Large intestine (tissue), 3 donors: ENCODE measurements around the gene MRI1. TPM values are rescaled to one million over a fixed set of nuclear protein-coding genes. Genes with fewer than 3 reads are reported as not detected.

Experiments used
- DNase-seq, 2 donors: peaks; one replicate each; pipeline versions ENCODE4 v3.0.0 to v3.0.0-alpha.2; 2013
- H3K27ac ChIP-seq: one replicate; pipeline ENCODE4 v1.5.1; 2013; ENCODE audit warnings: low read length
- H3K27me3 ChIP-seq: 2 replicates; pipeline ENCODE4 v1.6.1; 2013; ENCODE audit warnings: low read length; ENCODE audit not compliant: control insufficient read depth, insufficient read depth
- H3K36me3 ChIP-seq: 2 replicates; pipeline ENCODE4 v1.6.1; 2013; ENCODE audit warnings: low read length; ENCODE audit not compliant: control insufficient read depth, insufficient read depth
- H3K4me1 ChIP-seq: one replicate; pipeline ENCODE4 v1.6.1; 2013; ENCODE audit warnings: low read length; ENCODE audit not compliant: control insufficient read depth, insufficient read depth
- H3K4me3 ChIP-seq: one replicate; pipeline ENCODE4 v1.5.1; 2013; ENCODE audit warnings: low read length
- H3K9me3 ChIP-seq: one replicate; pipeline ENCODE4 v1.6.1; 2013; ENCODE audit warnings: mild to moderate bottlenecking, low read depth, low read length, moderate library complexity; ENCODE audit not compliant: control insufficient read depth
- WGBS: methylation state at CpG from one replicate; pipeline ENCODE4 v1.1.5; 2013; ENCODE audit warnings: low lambda C conversion rate; ENCODE audit not compliant: insufficient coverage; 5-methylcytosine and 5-hydroxymethylcytosine counted together
- polyA plus RNA-seq: library from polyadenylated mRNA; unstranded; fragments of 120-200 nt; gene quantifications from one replicate; pipeline ENCODE4 v1.2.1, GENCODE V29; 2013

The MRI1 gene
- polyA plus RNA-seq, 1 donor = 43.7 TPM

DNA sequence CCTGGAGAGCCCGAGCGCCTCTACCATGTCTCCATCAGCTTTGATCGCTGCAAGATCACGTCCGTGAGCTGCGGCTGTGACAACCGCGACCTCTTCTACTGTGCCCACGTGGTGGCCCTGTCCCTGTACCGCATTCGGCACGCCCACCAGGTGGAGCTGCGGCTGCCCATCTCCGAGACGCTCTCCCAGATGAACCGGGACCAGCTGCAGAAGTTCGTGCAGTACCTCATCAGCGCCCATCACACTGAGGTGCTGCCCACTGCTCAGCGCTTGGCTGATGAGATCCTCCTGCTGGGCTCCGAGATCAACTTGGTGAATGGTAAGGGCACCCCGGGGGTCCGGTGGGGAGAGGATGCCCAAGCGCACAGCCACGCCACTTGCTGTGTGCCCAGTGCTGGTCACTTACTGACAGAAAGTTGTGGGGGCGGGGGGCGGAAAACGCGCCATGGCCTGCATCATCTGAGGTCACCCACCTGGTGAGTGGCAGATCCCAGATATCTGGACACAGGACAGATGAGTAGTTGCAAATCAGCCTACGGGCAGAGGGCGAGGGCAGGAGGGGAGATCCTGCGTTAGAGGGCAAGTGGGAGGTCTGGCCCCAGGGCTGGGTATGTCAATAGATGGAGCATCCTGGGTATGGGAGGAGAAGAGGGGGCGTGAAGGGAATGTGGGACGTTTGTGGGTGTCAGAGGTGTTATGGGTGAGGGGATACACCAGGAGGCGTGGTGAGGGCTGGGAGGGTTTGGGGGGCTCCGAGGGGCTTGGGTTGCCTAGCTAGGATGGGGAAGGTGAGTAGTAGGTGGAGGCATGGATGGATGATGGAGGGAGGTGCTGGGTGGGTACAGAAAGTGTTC is 40.7 kb downstream of the MRI1 start:
- Histone ChIP-seq H3K36me3 (peaks cover 14% of the 10 kb centered on the region), H3K27ac (no peak overlapping the region), H3K4me1 (no peaks in the 10 kb centered on the region), H3K27me3 (no peaks in the 10 kb centered on the region), H3K9me3 (no peaks in the 10 kb centered on the region), H3K4me3 (no peak overlapping the region)
- DNase-seq = no peak
- no CpG with 5 or more reads among the region's 35 CpGs for WGBS

DNA sequence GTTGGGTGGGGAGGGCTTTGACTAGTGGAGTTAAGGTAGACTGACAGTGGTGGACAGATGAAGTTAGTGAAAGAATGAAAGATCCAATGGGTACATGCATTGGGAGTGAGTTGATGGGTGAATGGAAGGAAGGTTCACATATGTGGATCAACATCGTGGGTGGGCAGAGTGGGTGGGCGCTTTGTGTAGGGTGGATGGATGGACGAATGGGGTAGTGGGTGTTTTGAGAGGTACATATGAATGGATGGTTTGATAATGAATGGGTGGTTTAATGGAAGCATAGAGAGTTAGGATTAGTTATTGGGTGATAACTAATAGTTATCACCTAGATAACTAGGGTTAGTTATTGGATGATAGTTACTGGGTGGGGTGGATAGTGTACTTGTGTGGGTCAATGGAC is 42.4 kb downstream of the MRI1 start:
- no peaks in the 10 kb centered on the region for H3K4me1 ChIP-seq
- no peaks in the 10 kb centered on the region for H3K9me3 ChIP-seq
- H3K27ac ChIP-seq = no peak overlapping the region
- DNase-seq = no peak
- 100% methylated on average over 3 of the region's 3 CpGs for WGBS
- no peaks in the 10 kb centered on the region for H3K27me3 ChIP-seq
- H3K36me3 ChIP-seq = peaks cover 10% of the 10 kb centered on the region
- no peak overlapping the region for H3K4me3 ChIP-seq

DNA sequence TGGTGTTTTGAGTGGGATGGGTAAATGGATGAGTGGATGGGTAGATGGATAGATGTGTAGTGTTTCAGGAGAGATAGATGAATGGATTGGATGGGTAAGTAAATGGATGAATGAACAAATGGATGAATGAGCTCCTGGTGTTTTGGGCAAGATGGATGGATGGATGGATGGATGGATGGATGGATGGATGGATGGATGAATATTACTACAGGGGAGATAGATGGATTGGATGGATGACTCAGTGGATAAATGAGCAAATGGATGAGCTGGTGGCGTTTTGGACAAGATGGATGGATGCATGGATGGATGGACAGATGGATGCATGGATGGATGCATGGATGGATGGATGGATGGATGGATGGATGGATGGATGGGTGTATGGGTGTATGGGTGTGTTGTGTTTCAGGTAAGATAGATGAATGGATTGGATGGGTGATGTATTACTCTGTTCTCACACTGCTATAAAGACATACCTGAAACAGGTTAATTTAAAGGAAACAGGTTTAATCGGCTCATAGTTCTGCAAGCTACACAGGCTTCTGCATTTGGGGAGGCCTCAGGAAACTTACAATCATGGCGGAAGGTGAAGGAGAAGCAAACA is 43.2 kb downstream of the MRI1 start:
- Histone ChIP-seq H3K4me1 (no peaks in the 10 kb centered on the region), H3K4me3 (no peak overlapping the region), H3K36me3 (peaks cover 10% of the 10 kb centered on the region), H3K27ac (no peak overlapping the region), H3K9me3 (no peaks in the 10 kb centered on the region), H3K27me3 (no peaks in the 10 kb centered on the region)
- no peak for DNase-seq
- WGBS = no CpG with 5 or more reads among the region's 3 CpGs

DNA sequence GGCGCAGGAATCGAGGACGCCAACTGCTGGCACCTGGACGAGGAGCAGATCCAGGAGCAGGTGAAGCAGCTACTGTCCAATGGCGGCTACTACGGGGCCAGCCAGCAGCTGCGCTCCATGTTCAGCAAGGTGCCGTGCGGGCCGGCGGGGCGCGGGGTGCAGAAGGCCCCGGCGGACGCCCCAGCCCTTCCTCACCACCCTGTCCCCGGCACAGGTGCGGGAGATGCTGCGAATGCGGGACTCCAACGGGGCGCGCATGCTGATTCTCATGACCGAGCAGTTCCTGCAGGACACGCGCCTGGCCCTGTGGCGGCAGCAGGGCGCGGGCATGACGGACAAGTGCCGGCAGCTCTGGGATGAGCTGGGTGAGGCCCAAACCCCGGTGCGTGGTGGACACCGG is 44.5 kb downstream of the MRI1 start:
- WGBS = no CpG with 5 or more reads among the region's 34 CpGs
- Histone ChIP-seq H3K9me3 (no peaks in the 10 kb centered on the region), H3K4me1 (no peaks in the 10 kb centered on the region), H3K27ac (no peak overlapping the region), H3K36me3 (peaks cover 18% of the 10 kb centered on the region), H3K4me3 (no peak overlapping the region), H3K27me3 (no peaks in the 10 kb centered on the region)
- DNase-seq = no peak

DNA sequence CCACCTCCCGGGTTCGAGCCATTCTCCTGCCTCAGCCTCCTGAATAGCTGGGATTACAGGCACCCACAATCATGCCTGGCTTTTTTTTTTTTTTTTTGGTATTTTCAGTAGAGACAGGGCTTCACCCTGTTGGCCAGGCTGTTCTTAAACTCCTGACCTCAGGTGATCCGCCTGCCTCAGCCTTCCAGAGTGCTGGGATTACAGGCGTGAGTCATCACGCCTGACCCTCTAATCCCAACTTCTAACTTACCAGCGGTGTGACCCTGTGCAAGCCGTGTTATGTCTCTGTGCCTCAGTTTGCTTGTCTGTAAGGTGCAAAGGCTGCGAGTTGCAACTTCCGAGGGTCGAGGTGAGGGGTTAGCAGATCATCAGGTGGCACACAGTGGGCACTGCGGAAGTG is 48.2 kb downstream of the MRI1 start:
- DNase-seq = no peak
- WGBS = no CpG with 5 or more reads among the region's 11 CpGs
- Histone ChIP-seq H3K27ac (no peak overlapping the region), H3K36me3 (peaks cover 20% of the 10 kb centered on the region), H3K27me3 (no peaks in the 10 kb centered on the region), H3K4me1 (peaks cover 9% of the 10 kb centered on the region), H3K4me3 (no peak overlapping the region), H3K9me3 (no peaks in the 10 kb centered on the region)

DNA sequence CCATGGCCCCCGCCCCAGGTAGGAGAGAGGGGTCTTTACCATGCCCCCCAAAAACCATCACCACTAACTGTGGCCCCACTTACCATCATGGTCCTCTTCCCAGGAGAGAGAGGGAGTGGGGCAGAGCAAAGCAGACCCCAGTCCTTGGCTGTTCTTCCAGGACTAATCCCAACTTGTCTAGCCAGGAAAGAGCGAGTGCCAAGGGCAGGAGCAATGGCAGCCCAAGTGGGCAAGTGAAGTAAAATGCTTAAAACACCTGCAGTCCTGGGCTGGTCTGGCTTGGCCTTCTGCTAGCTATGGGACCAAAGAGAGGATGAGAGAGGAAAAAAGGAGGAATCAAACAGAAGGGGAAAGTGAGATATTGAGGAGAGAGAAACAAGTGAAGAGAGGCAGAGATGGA is 48.8 kb downstream of the MRI1 start:
- Histone ChIP-seq H3K4me1 (peaks cover 11% of the 10 kb centered on the region), H3K4me3 (no peak overlapping the region), H3K36me3 (peaks cover 20% of the 10 kb centered on the region), H3K9me3 (no peaks in the 10 kb centered on the region), H3K27ac (no peak overlapping the region), H3K27me3 (no peaks in the 10 kb centered on the region)
- WGBS = no CpG with 5 or more reads among the region's 2 CpGs
- DNase-seq = no peak

DNA sequence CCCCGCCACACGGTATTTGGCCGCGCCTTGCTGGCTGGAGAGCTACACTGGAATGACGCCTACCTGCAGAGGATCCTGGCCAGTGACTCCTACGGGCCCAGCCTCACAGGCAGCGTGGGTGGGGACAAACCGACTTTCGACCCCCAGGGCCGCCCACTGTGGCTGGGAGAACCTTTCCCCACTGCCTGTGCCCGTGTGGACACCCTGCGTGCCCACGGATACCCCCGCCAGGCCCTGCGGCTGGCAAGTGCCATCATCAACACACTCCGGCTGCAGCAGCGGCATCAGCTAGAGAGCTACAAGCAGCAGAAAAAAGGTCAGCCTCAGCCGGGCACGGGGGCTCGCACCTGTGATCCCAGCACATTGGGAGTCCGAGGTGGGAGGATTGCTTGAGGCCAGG is 50.2 kb downstream of the MRI1 start:
- peaks cover 14% of the 10 kb centered on the region for H3K36me3 ChIP-seq
- peaks cover 14% of the 10 kb centered on the region for H3K4me1 ChIP-seq
- no peak overlapping the region for H3K27ac ChIP-seq
- no peak overlapping the region for H3K4me3 ChIP-seq
- no peak for DNase-seq
- H3K27me3 ChIP-seq = no peaks in the 10 kb centered on the region
- H3K9me3 ChIP-seq = no peaks in the 10 kb centered on the region
- no CpG with 5 or more reads among the region's 21 CpGs for WGBS

DNA sequence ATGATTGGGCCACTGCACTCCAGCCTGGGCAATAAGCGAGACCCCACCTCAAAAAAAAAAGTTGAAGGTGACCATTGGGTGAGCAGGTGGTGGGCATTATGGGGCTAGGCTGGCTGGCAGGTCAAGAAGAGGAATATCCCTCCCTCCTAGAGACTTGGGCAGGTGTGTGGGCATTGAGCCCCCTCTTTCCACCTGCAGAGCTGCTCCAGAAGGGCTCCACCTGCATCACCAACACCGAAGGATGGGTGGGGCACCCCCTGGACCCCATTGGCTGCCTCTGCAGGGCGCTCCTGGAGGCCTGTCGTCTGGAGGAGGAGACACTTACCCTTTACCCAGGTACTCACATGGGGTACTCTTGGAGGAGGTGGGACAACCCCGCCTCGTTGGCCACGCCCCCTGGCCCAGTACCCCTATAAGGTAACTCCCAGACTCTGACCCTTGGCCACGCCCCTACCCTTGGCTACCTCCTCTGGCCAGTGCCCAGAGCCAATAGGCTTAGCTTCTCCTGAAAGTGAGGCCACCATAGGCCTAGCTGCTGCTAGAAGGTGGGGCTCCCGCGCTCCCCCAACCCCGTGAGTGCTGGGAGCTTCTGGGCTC is 52.8 kb downstream of the MRI1 start:
- WGBS = no CpG with 5 or more reads among the region's 11 CpGs
- Histone ChIP-seq H3K9me3 (no peaks in the 10 kb centered on the region), H3K36me3 (peaks cover 14% of the 10 kb centered on the region), H3K27ac (peak overlapping the region; percentile 96), H3K4me3 (peak overlapping the region; percentile 69), H3K4me1 (peaks cover 14% of the 10 kb centered on the region), H3K27me3 (no peaks in the 10 kb centered on the region)
- DNase-seq = peak; percentile 95 to 98

DNA sequence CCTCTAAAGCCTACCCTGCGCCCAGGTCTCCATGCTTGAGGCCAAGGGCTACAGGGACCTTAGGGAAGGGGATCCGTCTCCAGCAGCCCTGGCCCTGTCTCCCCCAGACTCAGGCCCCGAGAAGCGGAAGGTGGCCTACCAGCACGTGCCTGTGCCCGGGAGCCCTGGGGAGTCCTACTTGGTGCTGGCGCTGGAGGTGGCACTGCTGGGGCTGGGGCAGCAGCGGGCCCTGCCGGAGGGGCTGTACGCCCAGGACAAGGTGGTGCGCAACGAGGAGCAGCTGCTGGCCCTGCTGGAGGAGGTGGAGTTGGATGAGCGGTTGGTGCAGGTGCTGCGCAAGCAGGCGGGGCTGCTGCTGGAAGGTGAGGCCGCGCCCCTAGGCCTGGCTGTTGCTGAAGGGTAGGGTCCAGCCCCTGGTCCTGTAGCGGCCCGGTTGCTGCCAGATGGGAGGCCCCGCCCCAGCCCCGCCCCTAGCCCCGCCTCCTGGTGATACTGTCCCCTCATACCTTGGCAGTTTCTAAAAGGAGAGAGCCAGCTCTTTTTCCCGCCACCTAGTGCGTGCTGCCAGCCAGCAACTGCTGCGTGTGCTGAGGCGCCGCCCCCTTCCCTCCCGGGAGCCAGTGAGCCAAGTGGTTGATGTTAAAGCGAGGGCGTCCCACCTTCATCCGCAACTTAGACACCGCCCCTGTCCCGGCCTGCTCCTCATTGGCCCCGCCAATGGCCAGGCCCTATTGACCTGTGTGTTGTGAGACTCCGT is 53.5 kb downstream of the MRI1 start:
- peak overlapping the region; percentile 96 for H3K27ac ChIP-seq
- H3K27me3 ChIP-seq = no peaks in the 10 kb centered on the region
- DNase-seq = peak; percentile 89 to 96
- H3K9me3 ChIP-seq = no peaks in the 10 kb centered on the region
- H3K4me3 ChIP-seq = peak overlapping the region; percentile 69
- H3K4me1 ChIP-seq = peaks cover 14% of the 10 kb centered on the region
- H3K36me3 ChIP-seq = peaks cover 12% of the 10 kb centered on the region
- no CpG with 5 or more reads among the region's 35 CpGs for WGBS

DNA sequence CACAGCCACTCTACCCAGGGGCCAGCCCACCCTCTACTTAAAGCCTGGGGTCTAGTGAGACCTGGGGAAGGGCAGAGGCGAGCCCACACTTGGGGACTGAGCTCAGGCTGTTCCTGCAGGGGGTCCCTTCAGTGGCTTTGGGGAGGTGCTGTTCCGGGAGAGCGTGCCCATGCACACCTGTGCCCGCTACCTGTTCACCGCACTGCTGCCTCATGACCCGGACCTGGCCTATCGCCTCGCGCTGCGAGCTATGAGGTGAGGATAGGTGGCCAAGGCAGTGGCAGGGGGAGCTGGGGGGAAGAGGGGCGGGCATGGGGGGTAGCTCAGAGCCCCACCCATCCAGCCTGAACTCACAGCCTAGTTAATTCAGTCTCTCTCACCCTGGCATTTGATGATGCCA is 54.9 kb downstream of the MRI1 start:
- H3K27ac ChIP-seq = no peak overlapping the region
- H3K4me1 ChIP-seq = peaks cover 14% of the 10 kb centered on the region
- H3K36me3 ChIP-seq = peaks cover 12% of the 10 kb centered on the region
- no peaks in the 10 kb centered on the region for H3K27me3 ChIP-seq
- H3K9me3 ChIP-seq = no peaks in the 10 kb centered on the region
- WGBS = no CpG with 5 or more reads among the region's 11 CpGs
- H3K4me3 ChIP-seq = no peak overlapping the region
- DNase-seq = no peak
